GM12864 (cell line): ENCODE measurements around the gene MACROD2.

Experiments used
- DNase-seq: peaks from one replicate; pipeline ENCODE4 v3.0.0-alpha.2; 2011; ENCODE audit warnings: low read depth
- H3K4me3 ChIP-seq: 2 replicates; pipeline ENCODE4 v1.5.1; 2011; ENCODE audit warnings: mild to moderate bottlenecking, low read depth, low read length, control low read depth
- CTCF ChIP-seq: IDR thresholded peaks from 2 replicates; pipeline ENCODE4 v1.5.1; 2011; ENCODE audit warnings: low read depth, mild to moderate bottlenecking, moderate library complexity, low read length, control low read depth, inconsistent platforms; ENCODE audit errors: missing control alignments

MACROD2 gene

GRCh38 chr20:14331646-14332045 lies 336.3 kb downstream of the MACROD2 start:
- no peak for DNase-seq
- no peak for TF ChIP-seq CTCF

GRCh38 chr20:14332866-14333265 lies 337.6 kb downstream of the MACROD2 start:
- no peak for TF ChIP-seq CTCF
- no peak for DNase-seq
- H3K4me3 ChIP-seq: no peak overlapping the region

More at GRCh38 chr20:14331646-14332045, 336.3 kb downstream of the MACROD2 start:
- no peak overlapping the region for H3K4me3 ChIP-seq

GRCh38 chr20:14333721-14334120 lies 338.4 kb downstream of the MACROD2 start:
- TF ChIP-seq CTCF: no peak
- H3K4me3 ChIP-seq: no peak overlapping the region
- DNase-seq: no peak

GRCh38 chr20:14334306-14334930 lies 339.1 kb downstream of the MACROD2 start:
- TF ChIP-seq CTCF: peak; percentile 30
- DNase-seq: no peak
- no peak overlapping the region for H3K4me3 ChIP-seq

- no peak for TF ChIP-seq CTCF
- no peak for DNase-seq
- no peak overlapping the region for H3K4me3 ChIP-seq
Observed at GRCh38 chr20:14335052-14335451, 339.7 kb downstream of the MACROD2 start.

- DNase-seq: no peak
- H3K4me3 ChIP-seq: no peak overlapping the region
- no peak for TF ChIP-seq CTCF
Observed at GRCh38 chr20:14336686-14337085, 341.4 kb downstream of the MACROD2 start.
